PC-3 (cell line): ENCODE results near the gene SH3D19. TPM values are rescaled to one million over a fixed set of nuclear protein-coding genes. Genes with fewer than 3 reads are reported as not detected.

Experiments used
- ATAC-seq: fragments of 200-7000 bp; cut with Tn5 transposase; 2 replicates; pipeline ENCODE4 v1.9.1; 2020; ENCODE audit warnings: mild to moderate bottlenecking, moderate library complexity
- BruUV-seq: library from RNA; stranded (reverse); fragments of 400-500 nt; replicated peaks from 2 replicates; lab custom pipeline; 2021; lab: Mats Ljungman, UMichigan
- CTCF ChIA-PET: fragments of 300-600 bp; sonication (Branson Sonifier 250); formaldehyde crosslinking; loops from one replicate; lab custom pipeline; 2022; ENCODE audit warnings: antibody characterized with exemption; lab: Charles Lee
- POLR2A ChIA-PET: fragments of 300-600 bp; sonication (Branson Sonifier 250); formaldehyde crosslinking; loops from one replicate; lab custom pipeline; 2022; ENCODE audit warnings: antibody characterized with exemption; ENCODE audit not compliant: unreplicated experiment; lab: Charles Lee
- DNase-seq: peaks from one replicate; pipeline ENCODE4 v3.0.0-alpha.2; 2015
- H2AFZ ChIP-seq: fragments of 300-600 bp; sonication (generic); 2 replicates; pipeline ENCODE4 v1.6.0; 2016; ENCODE audit warnings: antibody characterized with exemption, low read length
- H3F3A ChIP-seq: fragments of 300-600 bp; sonication (generic); one replicate; pipeline ENCODE4 v1.6.0; 2017; ENCODE audit warnings: antibody characterized with exemption, low read length, control low read depth, mild to moderate bottlenecking; ENCODE audit not compliant: unreplicated experiment
- H3K27ac ChIP-seq: fragments of 300-600 bp; sonication (generic); 2 replicates; pipeline ENCODE4 v1.5.1; 2016; ENCODE audit warnings: mild to moderate bottlenecking, low read length
- H3K27me3 ChIP-seq: fragments of 300-600 bp; sonication (generic); 2 replicates; pipeline ENCODE4 v1.6.1; 2016; ENCODE audit warnings: low read length, mixed read lengths
- H3K36me3 ChIP-seq: fragments of 300-600 bp; sonication (generic); 2 replicates; pipeline ENCODE4 v1.6.1; 2016; ENCODE audit warnings: low read depth, mixed run types, low read length, mixed read lengths
- H3K4me1 ChIP-seq: fragments of 300-600 bp; sonication (generic); 2 replicates; pipeline ENCODE4 v1.5.1; 2016; ENCODE audit warnings: low read length; ENCODE audit not compliant: insufficient read depth
- H3K4me2 ChIP-seq: fragments of 300-600 bp; sonication (generic); 2 replicates; pipeline ENCODE4 v1.6.0; 2016; ENCODE audit warnings: low read length
- H3K4me3 ChIP-seq: fragments of 300-600 bp; sonication (generic); 2 replicates; pipeline ENCODE4 v1.5.1; 2016; ENCODE audit warnings: mild to moderate bottlenecking, low read length, mixed read lengths
- H3K79me2 ChIP-seq: fragments of 300-600 bp; sonication (generic); 2 replicates; pipeline ENCODE4 v1.6.1; 2017; ENCODE audit warnings: low read length, mixed read lengths
- H3K9ac ChIP-seq: fragments of 300-600 bp; sonication (generic); 2 replicates; pipeline ENCODE4 v1.6.0; 2016; ENCODE audit warnings: mild to moderate bottlenecking, low read length
- H3K9me2 ChIP-seq: fragments of 300-600 bp; sonication (generic); replicated peaks from 2 replicates; pipeline ENCODE4 v1.6.1; 2016; ENCODE audit warnings: mixed run types, low read length, mixed read lengths
- H3K9me3 ChIP-seq: fragments of 300-600 bp; sonication (generic); 2 replicates; pipeline ENCODE4 v1.6.1; 2016; ENCODE audit warnings: low read length, mixed read lengths
- H4K20me1 ChIP-seq: fragments of 300-600 bp; sonication (generic); 2 replicates; pipeline ENCODE4 v1.6.1; 2016; ENCODE audit warnings: low read length, mixed read lengths
- EZH2 ChIP-seq: fragments of 300-600 bp; sonication (generic); IDR thresholded peaks from one replicate; pipeline ENCODE4 v1.6.1; 2017; ENCODE audit warnings: antibody characterized with exemption, mild to moderate bottlenecking, low read length; ENCODE audit not compliant: unreplicated experiment
- EZH2phosphoT487 ChIP-seq: fragments of 300-600 bp; sonication (generic); IDR thresholded peaks from 2 replicates; pipeline ENCODE4 v1.6.1; 2018; ENCODE audit warnings: mild to moderate bottlenecking, antibody characterized with exemption, low read length, borderline replicate concordance
- intact Hi-C: fragments of 100-400 bp; cut with micrococcal nuclease; formaldehyde crosslinking; loops from 2 replicates; pipeline ENCODE4 v1.9.0; 2023
- total RNA-seq: library from RNA; depleted of rRNA; stranded (reverse); fragments of >200 nt; gene quantifications from 2 replicates; pipeline ENCODE4 v1.2.3, GENCODE V29; 2014
- TF ChIP-seq, protein P1 (sequence below): fragments of 300-600 bp; sonication (generic); conservative IDR thresholded peaks from 2 replicates; pipeline ENCODE4 v1.5.1; 2017; ENCODE audit warnings: antibody characterized with exemption, low read depth, mild to moderate bottlenecking, low read length

Gene SH3D19
- total RNA-seq, 1 experiment from 2014 or later: 30.1 TPM

DNA sequence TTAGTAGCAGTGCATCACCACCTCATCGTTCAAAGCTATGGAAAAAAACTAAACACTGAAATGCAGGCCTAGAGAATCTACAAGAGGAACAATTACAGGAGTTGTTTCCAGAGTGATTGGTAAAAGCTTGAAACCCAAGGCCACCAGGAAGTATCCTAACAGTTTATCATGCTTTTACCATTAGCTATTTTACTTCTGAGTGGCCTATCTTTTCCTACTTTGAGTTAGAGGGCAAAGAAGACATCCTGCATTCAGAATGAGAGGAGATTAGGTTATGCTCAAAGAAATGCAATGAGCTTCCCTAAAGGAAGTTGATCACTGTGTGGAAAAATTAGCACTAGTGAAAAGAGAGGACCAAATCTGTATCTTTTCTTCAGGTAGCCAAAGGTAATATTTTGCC is 118.2 kb downstream of the SH3D19 start:
- H3K4me1 ChIP-seq: no peaks in the 10 kb centered on the region
- BruUV-seq: no TSS peak
- H3K4me2 ChIP-seq: no peak overlapping the region
- no peaks in the 10 kb centered on the region for H3K9me2 ChIP-seq
- H3K9me3 ChIP-seq: no peaks in the 10 kb centered on the region
- no peak overlapping the region for H3K9ac ChIP-seq
- no peaks in the 10 kb centered on the region for H3K36me3 ChIP-seq
- POLR2A ChIA-PET: interaction anchor here (0.6 kb wide), 1 partner anchor 15 kb away, joined by 3 read pairs; no protein-coding TSS in a partner anchor
- no peak overlapping the region for H3K4me3 ChIP-seq
- no peaks in the 10 kb centered on the region for H3F3A ChIP-seq
- TF ChIP-seq EZH2phosphoT487: no peak
- TF ChIP-seq EZH2: no peak
- TF ChIP-seq, protein P1, sequence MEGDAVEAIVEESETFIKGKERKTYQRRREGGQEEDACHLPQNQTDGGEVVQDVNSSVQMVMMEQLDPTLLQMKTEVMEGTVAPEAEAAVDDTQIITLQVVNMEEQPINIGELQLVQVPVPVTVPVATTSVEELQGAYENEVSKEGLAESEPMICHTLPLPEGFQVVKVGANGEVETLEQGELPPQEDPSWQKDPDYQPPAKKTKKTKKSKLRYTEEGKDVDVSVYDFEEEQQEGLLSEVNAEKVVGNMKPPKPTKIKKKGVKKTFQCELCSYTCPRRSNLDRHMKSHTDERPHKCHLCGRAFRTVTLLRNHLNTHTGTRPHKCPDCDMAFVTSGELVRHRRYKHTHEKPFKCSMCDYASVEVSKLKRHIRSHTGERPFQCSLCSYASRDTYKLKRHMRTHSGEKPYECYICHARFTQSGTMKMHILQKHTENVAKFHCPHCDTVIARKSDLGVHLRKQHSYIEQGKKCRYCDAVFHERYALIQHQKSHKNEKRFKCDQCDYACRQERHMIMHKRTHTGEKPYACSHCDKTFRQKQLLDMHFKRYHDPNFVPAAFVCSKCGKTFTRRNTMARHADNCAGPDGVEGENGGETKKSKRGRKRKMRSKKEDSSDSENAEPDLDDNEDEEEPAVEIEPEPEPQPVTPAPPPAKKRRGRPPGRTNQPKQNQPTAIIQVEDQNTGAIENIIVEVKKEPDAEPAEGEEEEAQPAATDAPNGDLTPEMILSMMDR: no peak
- no peaks in the 10 kb centered on the region for H4K20me1 ChIP-seq
- H3K27me3 ChIP-seq: no peaks in the 10 kb centered on the region
- intact Hi-C loops: no loop called here
- no peaks in the 10 kb centered on the region for H3K79me2 ChIP-seq
- no peak overlapping the region for H3K27ac ChIP-seq
- no peak overlapping the region for H2AFZ ChIP-seq
- ATAC-seq: no peak
- no peak for DNase-seq
- CTCF ChIA-PET: no interaction called here

DNA sequence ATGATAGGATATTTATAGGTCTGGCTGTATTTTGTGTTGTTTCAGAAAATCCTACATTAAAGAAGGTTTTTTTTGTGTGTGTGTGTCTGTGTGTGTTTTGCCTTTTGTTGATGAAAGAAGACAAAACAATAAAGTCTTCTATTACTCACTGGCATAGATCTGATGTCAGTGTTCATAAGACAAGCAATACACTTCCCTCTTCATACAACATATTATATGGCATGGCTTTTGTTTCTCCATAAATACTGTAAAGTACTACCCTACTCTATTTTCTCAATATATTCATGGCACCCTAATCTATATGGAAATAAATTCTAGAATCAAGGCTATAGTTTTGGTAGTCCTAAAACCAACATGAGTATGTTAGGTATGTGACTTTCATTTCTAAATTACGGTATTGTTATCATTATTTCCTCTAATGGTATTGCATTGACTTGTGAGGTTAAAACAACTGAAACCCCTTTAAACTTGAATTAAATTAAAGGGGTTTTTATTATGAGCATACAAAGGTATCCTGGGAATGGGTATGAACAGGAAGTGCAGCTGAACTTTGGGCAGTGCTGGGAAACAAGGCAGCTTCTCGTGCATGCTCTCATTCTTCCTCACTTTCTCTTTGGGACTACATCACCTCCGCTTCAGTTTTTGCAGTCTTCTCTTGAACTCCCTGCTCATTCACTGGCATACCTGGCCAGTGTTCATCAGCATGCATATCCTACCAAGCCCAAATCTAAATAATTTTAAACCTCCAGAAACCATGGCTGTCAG is 119.0 kb downstream of the SH3D19 start:
- Histone ChIP-seq H3K9me2 (no peaks in the 10 kb centered on the region), H3K27ac (no peak overlapping the region), H3F3A (no peaks in the 10 kb centered on the region), H4K20me1 (no peaks in the 10 kb centered on the region), H3K4me1 (no peaks in the 10 kb centered on the region), H2AFZ (no peak overlapping the region), H3K9ac (no peak overlapping the region), H3K4me2 (no peak overlapping the region), H3K36me3 (no peaks in the 10 kb centered on the region), H3K79me2 (no peaks in the 10 kb centered on the region), H3K27me3 (no peaks in the 10 kb centered on the region), H3K4me3 (no peak overlapping the region), H3K9me3 (no peaks in the 10 kb centered on the region)
- TF ChIP-seq EZH2phosphoT487: no peak
- TF ChIP-seq, protein P1: no peak
- no peak for TF ChIP-seq EZH2
- intact Hi-C loops: no loop called here
- BruUV-seq: no TSS peak
- CTCF ChIA-PET: no interaction called here
- POLR2A ChIA-PET: no interaction called here
- DNase-seq (no peak), ATAC-seq (no peak)

DNA sequence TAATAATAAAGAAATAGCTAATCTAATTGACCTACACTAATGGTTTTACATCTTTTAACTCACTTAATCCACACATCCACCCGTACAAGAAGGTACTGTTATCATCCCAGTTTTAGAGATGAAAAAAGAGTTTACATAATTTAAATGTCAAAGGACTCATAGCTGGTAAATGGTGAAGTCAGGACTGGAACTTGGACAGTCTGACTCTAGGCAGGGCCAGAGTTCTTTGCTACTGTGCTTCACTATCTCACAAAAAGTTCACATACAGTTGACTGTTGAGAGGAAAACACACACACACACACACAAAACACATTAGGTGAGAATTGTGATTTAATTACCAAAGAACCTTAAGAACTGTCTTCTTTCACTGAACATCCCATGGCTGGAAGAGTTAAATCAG is 119.7 kb downstream of the SH3D19 start:
- H2AFZ ChIP-seq: no peak overlapping the region
- H3K9ac ChIP-seq: no peak overlapping the region
- POLR2A ChIA-PET: no interaction called here
- H3K27ac ChIP-seq: no peak overlapping the region
- H3K9me3 ChIP-seq: no peaks in the 10 kb centered on the region
- no peak overlapping the region for H3K4me3 ChIP-seq
- H3K4me1 ChIP-seq: peaks cover 6% of the 10 kb centered on the region; the same call in 1 of the 2 replicates
- H3K9me2 ChIP-seq: no peaks in the 10 kb centered on the region
- no TSS peak for BruUV-seq
- H3K4me2 ChIP-seq: no peak overlapping the region
- H3K36me3 ChIP-seq: no peaks in the 10 kb centered on the region
- H4K20me1 ChIP-seq: no peaks in the 10 kb centered on the region
- H3K27me3 ChIP-seq: no peaks in the 10 kb centered on the region
- no peaks in the 10 kb centered on the region for H3F3A ChIP-seq
- no peak for ATAC-seq
- CTCF ChIA-PET: no interaction called here
- no peaks in the 10 kb centered on the region for H3K79me2 ChIP-seq
- intact Hi-C loops: no loop called here
- TF ChIP-seq EZH2phosphoT487: no peak
- no peak for TF ChIP-seq EZH2
- TF ChIP-seq, protein P1: no peak
- DNase-seq: no peak
